ENCODE results near the gene EFHD2. TPM values are rescaled to one million over a fixed set of nuclear protein-coding genes. Genes with fewer than 3 reads are reported as not detected.
"Not testable (repeated sequence)": the region's sequence is repeated elsewhere in the genome, so short reads cannot be mapped to it uniquely, and the experiment has no call there.

EFHD2 gene
- total RNA-seq, 1 experiment from 2014 or later, result 193 TPM

GRCh38 chr1:15452866-15453571 lies 43.3 kb downstream of the EFHD2 start:
- DNase-seq (ENCODE audit: low spot score), result no peak

GRCh38 chr1:15453734-15454133 lies 44.0 kb downstream of the EFHD2 start:
- DNase-seq (ENCODE audit: low spot score), result no peak

GRCh38 chr1:15454256-15454655 lies 44.6 kb downstream of the EFHD2 start:
- no peak for DNase-seq (ENCODE audit: low spot score)

GRCh38 chr1:15455522-15455921 lies 45.8 kb downstream of the EFHD2 start:
- no peak for DNase-seq (ENCODE audit: low spot score)

GRCh38 chr1:15456313-15456954 lies 46.7 kb downstream of the EFHD2 start, which contains the start of gene CELA2A:
TSS of gene CELA2A (plus strand) at chr1:15456732. CDS start at chr1:15456754, 22 bp downstream.
- no peak for DNase-seq (ENCODE audit: low spot score)

GRCh38 chr1:15457585-15457984 lies 47.9 kb downstream of the EFHD2 start:
- no peak for DNase-seq (ENCODE audit: low spot score)

- DNase-seq (ENCODE audit: low spot score), result not testable (repeated sequence)
These were observed 48.7 kb downstream of the EFHD2 start for GRCh38 chr1:15458388-15458787.

- no peak for DNase-seq (ENCODE audit: low spot score)
These were observed 50.4 kb downstream of the EFHD2 start for GRCh38 chr1:15459771-15460707.

GRCh38 chr1:15460708-15461095 lies 51.0 kb downstream of the EFHD2 start:
- DNase-seq (ENCODE audit: low spot score), result no peak

GRCh38 chr1:15463064-15463800 lies 53.5 kb downstream of the EFHD2 start:
- not testable (repeated sequence) for DNase-seq (ENCODE audit: low spot score)

GRCh38 chr1:15463926-15464322 lies 54.2 kb downstream of the EFHD2 start:
- DNase-seq (ENCODE audit: low spot score), result not testable (repeated sequence)

- no peak for DNase-seq (ENCODE audit: low spot score)
These were observed 56.0 kb downstream of the EFHD2 start for GRCh38 chr1:15465674-15466073.

GRCh38 chr1:15466955-15467625 lies 57.4 kb downstream of the EFHD2 start:
- not testable (repeated sequence) for DNase-seq (ENCODE audit: low spot score)

- DNase-seq (ENCODE audit: low spot score), result no peak
These were observed 58.5 kb downstream of the EFHD2 start for GRCh38 chr1:15468145-15468544.

GRCh38 chr1:15469361-15469760 lies 59.7 kb downstream of the EFHD2 start:
- DNase-seq (ENCODE audit: low spot score), result no peak

- not testable (repeated sequence) for DNase-seq (ENCODE audit: low spot score)
These were observed 60.2 kb downstream of the EFHD2 start for GRCh38 chr1:15469821-15470448.

GRCh38 chr1:15471067-15471466 lies 61.4 kb downstream of the EFHD2 start:
- not testable (repeated sequence) for DNase-seq (ENCODE audit: low spot score)

GRCh38 chr1:15471723-15472122 lies 62.0 kb downstream of the EFHD2 start:
- not testable (repeated sequence) for DNase-seq (ENCODE audit: low spot score)

- no peak for DNase-seq (ENCODE audit: low spot score)
These were observed 62.9 kb downstream of the EFHD2 start for GRCh38 chr1:15472587-15472986.

- DNase-seq (ENCODE audit: low spot score), result no peak
These were observed 66.1 kb downstream of the EFHD2 start, which contains the start of gene CELA2B for GRCh38 chr1:15475752-15476314. TSS of gene CELA2B (plus strand) at chr1:15476104. CDS start at chr1:15476126, 22 bp downstream.
